Activated T-cell treated with anti-CD3 and anti-CD28 coated beads, Interleukin-2, amount 50 U/mL, for 4 hours (primary cell): ENCODE results near the gene PPP1R37. TPM values are rescaled to one million over a fixed set of nuclear protein-coding genes. Genes with fewer than 3 reads are reported as not detected.

Source experiments
- ATAC-seq, 2 donors: fragments of 200-7000 bp; cut with Tn5 transposase; one replicate each; pipeline ENCODE4 v1.10.0; 2021
- DNase-seq: peaks from one replicate; pipeline ENCODE4 v3.0.0-alpha.2; 2020
- H3K27me3 Mint-ChIP-seq: one replicate; pipeline ENCODE4 v1.8.0; 2021; ENCODE audit warnings: low read depth, mixed read lengths
- H3K36me3 Mint-ChIP-seq: one replicate; pipeline ENCODE4 v1.8.0; 2022; ENCODE audit warnings: mixed read lengths; ENCODE audit not compliant: insufficient read depth
- H3K4me1 Mint-ChIP-seq: one replicate; pipeline ENCODE4 v1.8.0; 2021; ENCODE audit warnings: low read depth, mixed read lengths
- H3K4me3 Mint-ChIP-seq: one replicate; pipeline ENCODE4 v1.8.0; 2021; ENCODE audit warnings: mild to moderate bottlenecking, moderate library complexity, mixed read lengths
- H3K9me3 Mint-ChIP-seq: one replicate; pipeline ENCODE4 v1.8.0; 2021; ENCODE audit warnings: mixed read lengths
- total RNA-seq, 3 donors: library from RNA; stranded (reverse); gene quantifications; one replicate each; pipeline ENCODE4 v1.2.1, GENCODE V29; 2021

PPP1R37 gene
- total RNA-seq, 3 donors from 2014 or later = 23.2 to 24.9 (median 24.7) TPM

DNA sequence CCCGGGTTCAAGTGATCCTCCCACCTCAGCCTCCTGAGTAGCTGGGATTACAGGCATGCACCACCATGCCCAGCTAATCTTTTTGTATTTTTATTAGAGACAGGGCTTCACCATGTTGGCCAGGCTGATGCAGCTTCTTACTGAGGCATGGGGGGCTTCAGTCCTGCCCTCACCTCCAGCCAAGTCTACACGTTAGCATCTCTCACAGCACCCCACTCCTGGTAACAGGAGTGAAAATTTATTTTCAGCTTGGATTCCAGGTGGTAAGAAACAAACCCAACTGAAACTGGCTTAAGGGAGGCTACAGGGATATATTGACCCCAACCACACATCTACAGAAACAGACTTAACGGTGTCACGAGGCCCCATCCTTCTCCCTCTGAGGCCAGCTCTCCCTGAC is 57.2 kb downstream of the PPP1R37 start:
- ATAC-seq (no peak), DNase-seq (no peak)
- Mint-ChIP-seq H3K9me3 (no peaks in the 10 kb centered on the region), H3K4me3 (no peak overlapping the region), H3K27me3 (peaks cover 16% of the 10 kb centered on the region), H3K36me3 (no peaks in the 10 kb centered on the region), H3K4me1 (peaks cover 22% of the 10 kb centered on the region)

- Mint-ChIP-seq H3K4me3 (no peak overlapping the region), H3K27me3 (peaks cover 19% of the 10 kb centered on the region), H3K4me1 (peaks cover 22% of the 10 kb centered on the region), H3K36me3 (no peaks in the 10 kb centered on the region), H3K9me3 (no peaks in the 10 kb centered on the region)
- no peak for ATAC-seq
- DNase-seq = no peak
Observed at GRCh38 chr19:45150751-45151281, 57.8 kb downstream of the PPP1R37 start.

- Mint-ChIP-seq H3K9me3 (no peaks in the 10 kb centered on the region), H3K36me3 (no peaks in the 10 kb centered on the region), H3K4me1 (peaks cover 22% of the 10 kb centered on the region), H3K4me3 (no peak overlapping the region), H3K27me3 (peaks cover 19% of the 10 kb centered on the region)
- DNase-seq (no peak), ATAC-seq (no peak)
Observed at GRCh38 chr19:45151320-45151719, 58.3 kb downstream of the PPP1R37 start.

DNA sequence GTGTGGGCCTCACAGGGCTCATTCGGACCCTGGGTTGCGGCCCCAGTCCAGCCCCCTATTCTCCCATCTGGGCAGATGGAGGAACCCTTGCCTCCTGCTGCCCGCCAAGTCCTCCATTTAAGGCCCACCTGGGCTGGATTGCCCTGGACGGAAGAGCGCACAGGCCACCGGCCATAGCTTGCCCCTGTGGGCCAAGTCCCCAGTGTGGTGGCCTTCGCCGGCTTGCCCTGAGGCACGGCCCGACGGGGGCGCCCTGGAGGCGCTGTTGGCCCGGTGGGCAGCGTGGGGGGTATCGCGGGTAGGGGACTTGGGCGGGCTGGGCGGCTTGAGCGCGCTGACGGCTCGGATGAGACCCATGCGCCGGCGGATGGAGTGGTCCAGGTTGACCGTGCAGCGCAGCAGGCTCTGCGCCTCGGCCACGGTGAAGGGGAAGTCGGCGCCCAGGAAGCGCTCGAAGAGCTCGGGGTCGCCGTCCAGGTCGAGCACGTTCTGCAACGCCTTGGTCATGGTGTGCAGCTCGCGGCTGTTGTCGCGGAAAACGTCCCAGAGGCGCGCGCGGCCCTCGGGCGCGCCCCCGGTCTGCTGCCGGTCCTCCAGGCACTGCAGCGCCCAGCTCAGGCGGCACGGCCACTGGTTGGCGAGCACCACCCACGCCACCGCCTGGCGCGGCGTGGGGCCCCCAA is 59.0 kb downstream of the PPP1R37 start:
- H3K36me3 Mint-ChIP-seq = no peaks in the 10 kb centered on the region
- peaks cover 22% of the 10 kb centered on the region for H3K4me1 Mint-ChIP-seq
- peak overlapping the region; percentile 26 for H3K4me3 Mint-ChIP-seq
- H3K27me3 Mint-ChIP-seq = peaks cover 20% of the 10 kb centered on the region
- H3K9me3 Mint-ChIP-seq = no peaks in the 10 kb centered on the region
- ATAC-seq (peak in 1 of 2 donors; percentile 3), DNase-seq (no peak)

- H3K4me3 Mint-ChIP-seq = peak overlapping the region; percentile 64
- H3K9me3 Mint-ChIP-seq = no peaks in the 10 kb centered on the region
- H3K27me3 Mint-ChIP-seq = peaks cover 24% of the 10 kb centered on the region
- H3K4me1 Mint-ChIP-seq = peaks cover 22% of the 10 kb centered on the region
- DNase-seq (peak; percentile 48), ATAC-seq (peak; percentile 41 to 53)
- no peaks in the 10 kb centered on the region for H3K36me3 Mint-ChIP-seq
Observed at GRCh38 chr19:45152504-45153338, 59.7 kb downstream of the PPP1R37 start.

DNA sequence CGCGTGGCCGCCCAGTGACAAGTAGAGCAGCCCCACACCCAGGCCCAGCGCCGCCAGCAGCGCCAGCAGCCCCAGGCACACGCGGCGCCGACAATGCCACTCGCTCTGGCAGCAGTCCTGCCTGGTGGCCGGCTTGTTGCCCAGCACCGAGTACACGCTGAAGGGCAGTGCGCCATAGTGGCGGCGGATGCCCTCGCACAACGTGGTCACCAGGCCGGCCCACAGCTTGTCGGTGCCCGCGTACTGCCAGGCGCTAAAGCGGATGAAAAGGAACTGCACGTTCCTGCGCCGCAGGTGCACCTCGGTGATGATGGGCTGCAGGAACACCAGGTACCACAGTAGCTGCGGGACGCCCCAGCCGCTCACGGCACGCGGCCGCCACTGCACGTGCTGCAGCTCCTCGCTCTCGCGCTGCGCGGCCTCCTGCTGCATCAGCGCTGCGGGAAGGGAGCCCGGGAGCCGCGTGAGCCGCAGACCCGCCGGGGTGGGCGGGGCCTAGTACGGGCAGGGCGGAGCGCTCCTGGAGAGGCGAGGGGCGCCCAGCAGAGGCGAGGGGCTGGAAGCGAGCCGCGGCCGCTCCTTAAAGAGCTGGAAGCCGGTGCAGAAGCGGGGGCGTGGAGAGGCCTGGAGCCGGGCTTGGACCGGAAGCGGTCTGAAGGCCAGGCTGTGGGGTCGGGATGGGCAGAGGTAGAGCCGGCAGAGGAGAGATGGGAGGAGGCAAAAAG is 60.5 kb downstream of the PPP1R37 start:
- peak overlapping the region; percentile 58 for H3K4me3 Mint-ChIP-seq
- H3K4me1 Mint-ChIP-seq = peaks cover 22% of the 10 kb centered on the region
- DNase-seq (peak; percentile 47), ATAC-seq (peak; percentile 51 to 52)
- no peaks in the 10 kb centered on the region for H3K36me3 Mint-ChIP-seq
- H3K9me3 Mint-ChIP-seq = no peaks in the 10 kb centered on the region
- peaks cover 31% of the 10 kb centered on the region for H3K27me3 Mint-ChIP-seq

DNA sequence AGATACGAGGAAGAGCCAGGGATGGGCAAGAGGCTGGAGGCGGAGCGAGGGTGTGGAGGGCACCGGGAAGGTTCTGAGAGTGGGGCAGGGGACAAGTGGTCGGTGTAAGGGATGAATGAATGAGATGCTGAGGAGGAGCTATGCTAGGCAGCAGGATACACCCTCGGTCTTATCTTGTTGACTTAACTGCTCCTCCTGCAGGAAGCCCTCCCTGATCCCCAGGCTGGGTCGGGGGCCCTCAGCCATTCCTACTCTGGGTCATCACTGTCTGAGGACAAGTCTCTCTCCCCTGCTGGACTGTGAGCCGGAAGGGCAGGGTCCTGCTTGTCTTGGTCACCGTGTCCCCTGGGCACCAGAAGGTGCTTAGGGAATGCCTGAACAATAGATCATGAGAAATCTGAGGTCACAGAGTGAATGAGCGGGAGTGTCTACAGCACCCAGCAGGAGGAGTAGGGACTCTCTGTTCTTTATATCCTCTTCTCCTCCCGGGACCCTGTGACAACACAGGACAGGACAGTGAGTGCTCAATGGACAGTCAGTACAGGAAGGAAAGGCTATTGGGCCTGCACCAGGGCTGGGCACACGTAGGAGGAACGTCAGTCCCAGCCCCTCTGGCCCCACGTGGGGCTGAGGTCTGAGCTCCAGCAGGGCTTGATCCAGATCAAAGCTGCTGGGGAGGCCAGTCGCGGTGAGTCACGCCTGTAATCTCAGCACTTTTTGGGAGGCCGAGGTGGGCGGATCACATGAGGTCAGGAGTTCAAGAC is 61.3 kb downstream of the PPP1R37 start:
- H3K4me3 Mint-ChIP-seq = peak overlapping the region; percentile 58
- no peaks in the 10 kb centered on the region for H3K36me3 Mint-ChIP-seq
- ATAC-seq = no peak
- peaks cover 31% of the 10 kb centered on the region for H3K27me3 Mint-ChIP-seq
- no peak for DNase-seq
- peaks cover 20% of the 10 kb centered on the region for H3K4me1 Mint-ChIP-seq
- no peaks in the 10 kb centered on the region for H3K9me3 Mint-ChIP-seq

DNA sequence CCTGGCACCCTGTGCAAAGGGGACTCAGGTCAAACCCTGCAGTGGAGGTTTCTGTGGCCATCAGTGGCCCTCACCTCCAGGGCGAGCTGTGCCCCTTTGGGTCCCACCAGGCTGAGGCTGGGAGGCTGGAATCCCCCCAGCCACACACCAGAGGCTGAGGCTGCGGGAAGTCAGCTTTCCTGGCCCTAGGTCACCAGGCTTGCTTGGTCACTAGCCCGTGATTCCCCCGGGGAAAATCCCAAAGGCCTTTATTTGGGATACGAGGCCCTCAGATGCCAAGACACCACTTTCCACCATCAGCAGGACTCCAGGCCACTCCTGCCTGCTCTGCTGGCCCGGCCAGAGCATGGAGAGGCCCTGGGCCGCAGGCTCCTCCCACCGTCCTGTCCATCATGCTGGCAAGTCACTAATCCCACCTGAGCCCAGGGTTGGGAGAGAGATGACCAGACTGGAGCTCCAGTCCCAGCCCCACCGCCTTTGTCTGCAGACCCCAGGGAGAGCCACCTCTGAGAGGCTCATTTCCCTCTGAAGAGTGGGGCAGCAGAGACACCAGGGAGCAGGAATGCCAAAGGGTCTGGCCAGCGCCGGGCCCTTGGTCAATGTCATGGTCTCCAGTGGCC is 63.1 kb downstream of the PPP1R37 start:
- Mint-ChIP-seq H3K9me3 (no peaks in the 10 kb centered on the region), H3K27me3 (peaks cover 34% of the 10 kb centered on the region), H3K4me1 (peaks cover 16% of the 10 kb centered on the region), H3K36me3 (no peaks in the 10 kb centered on the region), H3K4me3 (no peak overlapping the region)
- ATAC-seq = no peak
- no peak for DNase-seq

GRCh38 chr19:45156751-45157150 is 63.8 kb downstream of the PPP1R37 start:
- Mint-ChIP-seq H3K36me3 (no peaks in the 10 kb centered on the region), H3K9me3 (no peaks in the 10 kb centered on the region), H3K4me3 (no peak overlapping the region), H3K27me3 (peaks cover 32% of the 10 kb centered on the region), H3K4me1 (peaks cover 12% of the 10 kb centered on the region)
- ATAC-seq (no peak), DNase-seq (no peak)

DNA sequence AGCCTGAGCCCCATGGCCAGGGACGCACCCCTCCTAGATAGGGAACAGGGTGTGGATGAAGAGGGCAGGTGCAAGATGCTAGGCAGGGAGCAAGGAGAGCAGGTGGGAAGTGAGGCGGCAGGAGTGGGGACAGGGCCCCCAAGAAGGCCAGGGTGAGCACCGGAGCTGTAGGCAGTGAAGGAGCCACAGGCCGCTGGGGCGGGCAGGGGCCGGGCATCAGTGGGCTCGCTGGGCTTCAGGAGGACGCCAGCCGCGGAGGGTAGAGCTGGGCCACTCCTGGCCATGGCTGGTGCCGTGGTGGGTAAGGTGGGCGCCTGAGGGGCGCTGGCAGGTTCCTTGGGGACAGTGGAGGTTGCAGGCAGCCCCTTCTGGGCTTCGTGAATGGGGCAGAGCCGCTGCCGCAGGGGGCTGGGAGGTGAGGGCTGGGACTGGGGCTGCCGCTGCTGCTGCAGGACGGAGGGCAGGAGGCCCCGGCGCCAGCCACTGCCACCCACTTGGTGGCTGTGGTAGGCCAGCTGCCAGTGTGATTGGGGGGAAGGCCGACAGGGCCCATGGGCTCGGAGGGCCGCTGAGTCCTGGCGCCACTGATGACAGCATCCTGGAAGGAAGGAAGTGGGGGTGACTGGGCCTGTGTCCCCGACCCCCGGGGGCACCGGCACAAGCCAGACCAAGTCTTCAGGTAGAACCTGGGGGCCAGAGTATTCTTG is 65.7 kb downstream of the PPP1R37 start:
- no peaks in the 10 kb centered on the region for H3K9me3 Mint-ChIP-seq
- peaks cover 8% of the 10 kb centered on the region for H3K4me1 Mint-ChIP-seq
- no peak overlapping the region for H3K4me3 Mint-ChIP-seq
- ATAC-seq (no peak), DNase-seq (no peak)
- H3K36me3 Mint-ChIP-seq = no peaks in the 10 kb centered on the region
- peaks cover 26% of the 10 kb centered on the region for H3K27me3 Mint-ChIP-seq

DNA sequence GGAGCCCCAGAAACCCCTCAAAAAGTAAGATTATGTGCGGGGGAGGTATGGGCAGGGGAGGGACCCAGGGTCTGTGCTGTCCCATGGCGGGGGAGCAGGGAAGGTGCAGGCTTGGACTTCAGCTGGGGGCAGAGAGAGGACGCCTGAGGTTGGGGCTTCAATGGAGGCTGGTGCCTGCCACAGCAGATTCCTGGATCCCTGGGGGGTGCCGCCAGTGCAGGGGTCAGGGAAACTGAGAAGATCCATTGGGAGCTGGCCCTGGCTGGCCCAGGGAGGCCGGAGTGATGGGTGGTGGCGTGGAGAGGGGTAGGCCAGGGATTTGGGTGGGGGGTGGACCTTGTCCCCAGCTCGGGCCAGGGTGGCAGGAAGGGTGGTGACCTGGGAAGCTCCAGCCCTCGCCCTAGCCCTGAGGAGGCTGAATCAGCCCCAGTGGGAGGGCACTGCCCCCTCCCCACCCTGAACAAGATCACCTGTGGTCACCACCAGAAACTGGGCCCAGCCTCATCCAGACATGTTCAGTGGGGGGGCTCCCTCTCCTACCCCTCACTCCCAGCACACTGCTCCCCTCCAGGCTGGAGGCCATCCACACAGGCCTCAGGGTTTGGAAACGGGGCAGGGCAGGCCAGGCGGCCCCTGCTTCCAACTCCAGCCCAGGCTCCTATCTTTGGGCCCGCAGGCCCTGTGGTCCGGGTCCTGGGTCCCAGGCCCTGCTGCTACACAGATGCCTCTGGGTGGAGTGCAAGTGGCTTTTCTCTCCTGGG is 66.4 kb downstream of the PPP1R37 start:
- no peak for ATAC-seq
- no peaks in the 10 kb centered on the region for H3K36me3 Mint-ChIP-seq
- H3K4me3 Mint-ChIP-seq = no peak overlapping the region
- peaks cover 10% of the 10 kb centered on the region for H3K4me1 Mint-ChIP-seq
- DNase-seq = no peak
- H3K9me3 Mint-ChIP-seq = no peaks in the 10 kb centered on the region
- H3K27me3 Mint-ChIP-seq = peaks cover 20% of the 10 kb centered on the region

GRCh38 chr19:45159971-45160324 is 67.0 kb downstream of the PPP1R37 start:
- H3K4me1 Mint-ChIP-seq = peaks cover 13% of the 10 kb centered on the region
- DNase-seq (no peak), ATAC-seq (no peak)
- H3K27me3 Mint-ChIP-seq = peaks cover 18% of the 10 kb centered on the region
- H3K4me3 Mint-ChIP-seq = no peak overlapping the region
- H3K9me3 Mint-ChIP-seq = no peaks in the 10 kb centered on the region
- no peaks in the 10 kb centered on the region for H3K36me3 Mint-ChIP-seq
